22Rv1 (cell line): ENCODE measurements around the gene GRXCR2.

Source experiments
- ZFX ChIP-seq: fragments of 450-650 bp; IDR thresholded peaks from 2 replicates; pipeline ENCODE4 v1.6.1; 2017; ENCODE audit warnings: antibody characterized with exemption, borderline replicate concordance
- TF ChIP-seq, protein P1 (sequence below): fragments of 450-650 bp; IDR thresholded peaks from 2 replicates; pipeline ENCODE4 v1.5.1; 2017; ENCODE audit warnings: mild to moderate bottlenecking

DNA sequence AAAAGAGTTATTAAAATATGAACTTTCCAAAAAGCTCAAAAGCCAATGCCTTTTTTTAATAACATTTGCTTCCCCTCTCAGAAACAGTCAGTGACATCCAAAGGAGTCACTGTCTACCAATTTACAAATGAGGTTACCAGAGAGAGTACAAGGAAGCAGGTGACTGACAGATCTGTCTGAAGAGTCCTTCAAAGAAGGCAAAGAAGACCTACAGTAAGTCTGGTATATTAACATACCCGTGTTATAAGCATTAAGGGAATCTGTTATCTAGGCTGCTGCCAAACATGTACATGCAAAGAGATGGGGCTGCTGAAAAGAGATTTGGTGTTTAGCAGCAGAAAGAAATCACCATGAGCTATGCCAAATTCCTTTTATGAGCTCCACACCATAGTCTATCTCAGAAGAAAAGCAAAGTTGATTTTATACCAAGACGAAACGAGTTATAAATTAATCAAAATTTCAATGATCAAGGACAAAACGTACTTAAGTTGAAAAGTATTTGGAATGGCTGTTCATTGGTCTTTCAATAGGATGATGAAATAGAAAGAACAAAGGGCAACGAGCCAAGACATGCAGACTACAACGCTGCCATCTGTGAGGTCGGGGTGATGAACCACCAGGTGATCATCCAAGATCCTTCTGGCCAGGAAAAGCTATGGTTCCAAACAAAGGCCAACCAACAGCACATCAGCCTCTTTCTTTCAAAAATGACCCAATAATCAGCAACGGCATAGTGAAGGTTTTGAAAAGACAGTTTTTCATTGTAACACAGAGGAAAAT, 45.7 kb downstream of the GRXCR2 start:
- TF ChIP-seq, protein P1, sequence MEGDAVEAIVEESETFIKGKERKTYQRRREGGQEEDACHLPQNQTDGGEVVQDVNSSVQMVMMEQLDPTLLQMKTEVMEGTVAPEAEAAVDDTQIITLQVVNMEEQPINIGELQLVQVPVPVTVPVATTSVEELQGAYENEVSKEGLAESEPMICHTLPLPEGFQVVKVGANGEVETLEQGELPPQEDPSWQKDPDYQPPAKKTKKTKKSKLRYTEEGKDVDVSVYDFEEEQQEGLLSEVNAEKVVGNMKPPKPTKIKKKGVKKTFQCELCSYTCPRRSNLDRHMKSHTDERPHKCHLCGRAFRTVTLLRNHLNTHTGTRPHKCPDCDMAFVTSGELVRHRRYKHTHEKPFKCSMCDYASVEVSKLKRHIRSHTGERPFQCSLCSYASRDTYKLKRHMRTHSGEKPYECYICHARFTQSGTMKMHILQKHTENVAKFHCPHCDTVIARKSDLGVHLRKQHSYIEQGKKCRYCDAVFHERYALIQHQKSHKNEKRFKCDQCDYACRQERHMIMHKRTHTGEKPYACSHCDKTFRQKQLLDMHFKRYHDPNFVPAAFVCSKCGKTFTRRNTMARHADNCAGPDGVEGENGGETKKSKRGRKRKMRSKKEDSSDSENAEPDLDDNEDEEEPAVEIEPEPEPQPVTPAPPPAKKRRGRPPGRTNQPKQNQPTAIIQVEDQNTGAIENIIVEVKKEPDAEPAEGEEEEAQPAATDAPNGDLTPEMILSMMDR = no peak
- no peak for TF ChIP-seq ZFX
